Stimulated activated memory B cell treated with anti-CD40 and anti-IgM and Interleukin-4, amounts not matched to agents 10 μg/mL and 1 μg/mL and 100 μg/mL, for 72 hours (primary cell): Measurements from ENCODE around the gene SH3PXD2B.
"Not testable (repeated sequence)": the region's sequence is repeated elsewhere in the genome, so short reads cannot be mapped to it uniquely, and the experiment has no call there.

ENCODE experiments used
- ATAC-seq: fragments of 150-1000 bp; cut with Tn5 transposase; 2 replicates; pipeline ENCODE4 v1.10.0; 2021
- H3K27ac Mint-ChIP-seq: one replicate; pipeline ENCODE4 v1.8.0; 2022; ENCODE audit warnings: mild to moderate bottlenecking, mixed read lengths
- H3K27me3 Mint-ChIP-seq: one replicate; pipeline ENCODE4 v1.8.0; 2022; ENCODE audit warnings: mixed read lengths
- H3K36me3 Mint-ChIP-seq: one replicate; pipeline ENCODE4 v1.8.0; 2022; ENCODE audit warnings: mixed read lengths
- H3K4me1 Mint-ChIP-seq: one replicate; pipeline ENCODE4 v1.8.0; 2022; ENCODE audit warnings: mixed read lengths
- H3K4me3 Mint-ChIP-seq: one replicate; pipeline ENCODE4 v1.8.0; 2022; ENCODE audit warnings: mild to moderate bottlenecking, moderate library complexity, mixed read lengths
- H3K9me3 Mint-ChIP-seq: one replicate; pipeline ENCODE4 v1.8.0; 2022; ENCODE audit warnings: mixed read lengths

The SH3PXD2B gene

GRCh38 chr5:172351240-172351778 lies 103.0 kb downstream of the SH3PXD2B start:
- Mint-ChIP-seq H3K9me3 (no peaks in the 10 kb centered on the region), H3K27ac (no peak overlapping the region), H3K36me3 (no peaks in the 10 kb centered on the region), H3K4me1 (no peaks in the 10 kb centered on the region), H3K27me3 (peaks cover 20% of the 10 kb centered on the region), H3K4me3 (no peak overlapping the region)
- no peak for ATAC-seq

- no peaks in the 10 kb centered on the region for H3K36me3 Mint-ChIP-seq
- peak; percentile 2 for ATAC-seq
- H3K4me3 Mint-ChIP-seq, result no peak overlapping the region
- no peaks in the 10 kb centered on the region for H3K9me3 Mint-ChIP-seq
- H3K4me1 Mint-ChIP-seq, result no peaks in the 10 kb centered on the region
- peaks cover 28% of the 10 kb centered on the region for H3K27me3 Mint-ChIP-seq
- H3K27ac Mint-ChIP-seq, result no peak overlapping the region
Measured at GRCh38 chr5:172350212-172351181, 103.8 kb downstream of the SH3PXD2B start.

- not testable (repeated sequence) for H3K4me1 Mint-ChIP-seq, H3K27ac Mint-ChIP-seq, H3K9me3 Mint-ChIP-seq, ATAC-seq, H3K4me3 Mint-ChIP-seq, H3K36me3 Mint-ChIP-seq
- peaks cover 35% of the 10 kb centered on the region for H3K27me3 Mint-ChIP-seq
Measured at GRCh38 chr5:172348733-172349132, 105.6 kb downstream of the SH3PXD2B start.

GRCh38 chr5:172348084-172348483 lies 106.2 kb downstream of the SH3PXD2B start:
- Mint-ChIP-seq H3K27ac (no peak overlapping the region), H3K27me3 (peaks cover 41% of the 10 kb centered on the region), H3K4me1 (no peaks in the 10 kb centered on the region), H3K9me3 (no peaks in the 10 kb centered on the region), H3K4me3 (no peak overlapping the region), H3K36me3 (no peaks in the 10 kb centered on the region)
- no peak for ATAC-seq

- H3K4me3 Mint-ChIP-seq, result no peak overlapping the region
- H3K9me3 Mint-ChIP-seq, result no peaks in the 10 kb centered on the region
- H3K36me3 Mint-ChIP-seq, result no peaks in the 10 kb centered on the region
- ATAC-seq, result no peak
- H3K4me1 Mint-ChIP-seq, result no peaks in the 10 kb centered on the region
- H3K27ac Mint-ChIP-seq, result no peak overlapping the region
- peaks cover 46% of the 10 kb centered on the region for H3K27me3 Mint-ChIP-seq
Measured at GRCh38 chr5:172347496-172348052, 106.8 kb downstream of the SH3PXD2B start.

GRCh38 chr5:172345881-172346280 lies 108.4 kb downstream of the SH3PXD2B start:
- no peak for ATAC-seq
- no peak overlapping the region for H3K4me3 Mint-ChIP-seq
- H3K36me3 Mint-ChIP-seq, result no peaks in the 10 kb centered on the region
- peaks cover 61% of the 10 kb centered on the region for H3K27me3 Mint-ChIP-seq
- no peak overlapping the region for H3K27ac Mint-ChIP-seq
- H3K4me1 Mint-ChIP-seq, result no peaks in the 10 kb centered on the region
- no peaks in the 10 kb centered on the region for H3K9me3 Mint-ChIP-seq

GRCh38 chr5:172344855-172345409 lies 109.4 kb downstream of the SH3PXD2B start:
- H3K4me1 Mint-ChIP-seq, result no peaks in the 10 kb centered on the region
- no peaks in the 10 kb centered on the region for H3K36me3 Mint-ChIP-seq
- H3K27ac Mint-ChIP-seq, result no peak overlapping the region
- no peak overlapping the region for H3K4me3 Mint-ChIP-seq
- H3K9me3 Mint-ChIP-seq, result no peaks in the 10 kb centered on the region
- ATAC-seq, result no peak
- H3K27me3 Mint-ChIP-seq, result peaks cover 70% of the 10 kb centered on the region

GRCh38 chr5:172343741-172344140 lies 110.6 kb downstream of the SH3PXD2B start:
- peaks cover 80% of the 10 kb centered on the region for H3K27me3 Mint-ChIP-seq
- H3K36me3 Mint-ChIP-seq, result no peaks in the 10 kb centered on the region
- H3K27ac Mint-ChIP-seq, result no peak overlapping the region
- no peak overlapping the region for H3K4me3 Mint-ChIP-seq
- no peaks in the 10 kb centered on the region for H3K9me3 Mint-ChIP-seq
- no peak for ATAC-seq
- no peaks in the 10 kb centered on the region for H3K4me1 Mint-ChIP-seq

- Mint-ChIP-seq H3K36me3 (no peaks in the 10 kb centered on the region), H3K27me3 (peaks cover 88% of the 10 kb centered on the region), H3K27ac (no peak overlapping the region), H3K9me3 (no peaks in the 10 kb centered on the region), H3K4me1 (no peaks in the 10 kb centered on the region), H3K4me3 (no peak overlapping the region)
- ATAC-seq, result no peak
Measured at GRCh38 chr5:172342918-172343317, 111.4 kb downstream of the SH3PXD2B start.

GRCh38 chr5:172339264-172340180 lies 114.8 kb downstream of the SH3PXD2B start:
- no peaks in the 10 kb centered on the region for H3K9me3 Mint-ChIP-seq
- H3K27ac Mint-ChIP-seq, result no peak overlapping the region
- H3K36me3 Mint-ChIP-seq, result no peaks in the 10 kb centered on the region
- no peak for ATAC-seq
- H3K4me1 Mint-ChIP-seq, result no peaks in the 10 kb centered on the region
- peaks cover 90% of the 10 kb centered on the region for H3K27me3 Mint-ChIP-seq
- no peak overlapping the region for H3K4me3 Mint-ChIP-seq

- H3K27ac Mint-ChIP-seq, result no peak overlapping the region
- no peak for ATAC-seq
- H3K9me3 Mint-ChIP-seq, result no peaks in the 10 kb centered on the region
- no peaks in the 10 kb centered on the region for H3K4me1 Mint-ChIP-seq
- H3K4me3 Mint-ChIP-seq, result no peak overlapping the region
- peaks cover 63% of the 10 kb centered on the region for H3K27me3 Mint-ChIP-seq
- H3K36me3 Mint-ChIP-seq, result no peaks in the 10 kb centered on the region
Measured at GRCh38 chr5:172336676-172337285, 117.5 kb downstream of the SH3PXD2B start.

- Mint-ChIP-seq H3K27ac (no peak overlapping the region), H3K4me1 (no peaks in the 10 kb centered on the region), H3K9me3 (no peaks in the 10 kb centered on the region), H3K27me3 (peaks cover 58% of the 10 kb centered on the region), H3K36me3 (no peaks in the 10 kb centered on the region), H3K4me3 (no peak overlapping the region)
- no peak for ATAC-seq
Measured at GRCh38 chr5:172336264-172336663, 118.1 kb downstream of the SH3PXD2B start.

GRCh38 chr5:172335721-172336120 lies 118.6 kb downstream of the SH3PXD2B start:
- H3K27me3 Mint-ChIP-seq, result peaks cover 54% of the 10 kb centered on the region
- no peak overlapping the region for H3K4me3 Mint-ChIP-seq
- H3K36me3 Mint-ChIP-seq, result no peaks in the 10 kb centered on the region
- H3K4me1 Mint-ChIP-seq, result no peaks in the 10 kb centered on the region
- no peaks in the 10 kb centered on the region for H3K9me3 Mint-ChIP-seq
- H3K27ac Mint-ChIP-seq, result no peak overlapping the region
- ATAC-seq, result no peak

GRCh38 chr5:172334641-172335040 lies 119.7 kb downstream of the SH3PXD2B start:
- Mint-ChIP-seq H3K27ac (no peak overlapping the region), H3K36me3 (no peaks in the 10 kb centered on the region), H3K9me3 (no peaks in the 10 kb centered on the region), H3K4me1 (no peaks in the 10 kb centered on the region), H3K27me3 (peaks cover 43% of the 10 kb centered on the region), H3K4me3 (no peak overlapping the region)
- ATAC-seq, result no peak
